PFSK-1 (cell line): ENCODE measurements around the gene GSE1.

Experiments used
- POLR2AphosphoS5 ChIP-seq: IDR thresholded peaks from 2 replicates; pipeline ENCODE4 v1.6.1; 2012; ENCODE audit warnings: low read depth, mild to moderate bottlenecking, control low read depth, low read length, moderate library complexity
- REST ChIP-seq, 2 experiments: IDR thresholded peaks; 2 replicates each; pipeline versions ENCODE4 v1.6.1 to v1.8.0; 2011 to 2012; ENCODE audit warnings: low read depth in 2 of 2, low read length in 2 of 2, control low read depth in 1 of 2, inconsistent platforms in 1 of 2, mild to moderate bottlenecking in 1 of 2, moderate library complexity in 1 of 2; ENCODE audit not compliant: insufficient read depth in 1 of 2
- TAF1 ChIP-seq: IDR thresholded peaks from 2 replicates; pipeline ENCODE4 v1.6.1; 2012; ENCODE audit warnings: low read length, control low read depth, borderline replicate concordance; ENCODE audit not compliant: insufficient read depth

GRCh38 chr16:85643631-85644030, 30.5 kb downstream of the GSE1 start:
- no peak for TF ChIP-seq POLR2AphosphoS5
- no peak for TF ChIP-seq REST (IDR thresholded peaks at IDR 0.05; ENCODE audit: insufficient read depth in 1 of 2, low read depth in 2 of 2, low read length in 2 of 2)
- no peak for TF ChIP-seq TAF1
